ENCODE measurements around the gene SNAPC1. TPM values are rescaled to one million over a fixed set of nuclear protein-coding genes. Genes with fewer than 3 reads are reported as not detected.

Gene SNAPC1
- total and polyA plus RNA-seq, 11 donors = 5.9 to 9.0 (median 6.5) TPM

DNA sequence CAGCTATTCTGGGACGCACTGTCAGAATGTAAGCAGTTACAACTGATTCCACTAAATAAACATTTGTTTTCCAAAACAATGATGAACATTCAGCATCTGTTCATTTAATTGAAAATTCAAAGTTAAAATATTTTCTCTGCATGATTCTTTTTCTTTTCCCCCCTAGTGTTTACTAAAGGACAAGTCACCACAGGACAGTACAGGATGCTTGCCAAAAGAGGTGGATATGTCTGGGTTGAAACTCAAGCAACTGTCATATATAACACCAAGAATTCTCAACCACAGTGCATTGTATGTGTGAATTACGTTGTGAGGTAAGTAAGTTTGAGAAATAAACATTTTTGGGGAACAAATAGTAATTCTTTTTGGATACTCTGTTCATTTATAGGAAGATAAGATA lies 28.2 kb upstream of the SNAPC1 start:
- WGBS, 4 donors = 87 to 91% (median 88%) methylated on average over 2 of the region's 2 CpGs
- H3K36me3 ChIP-seq = peaks cover 2 to 100% (median 92%) of the 10 kb centered on the region in 9 donors

DNA sequence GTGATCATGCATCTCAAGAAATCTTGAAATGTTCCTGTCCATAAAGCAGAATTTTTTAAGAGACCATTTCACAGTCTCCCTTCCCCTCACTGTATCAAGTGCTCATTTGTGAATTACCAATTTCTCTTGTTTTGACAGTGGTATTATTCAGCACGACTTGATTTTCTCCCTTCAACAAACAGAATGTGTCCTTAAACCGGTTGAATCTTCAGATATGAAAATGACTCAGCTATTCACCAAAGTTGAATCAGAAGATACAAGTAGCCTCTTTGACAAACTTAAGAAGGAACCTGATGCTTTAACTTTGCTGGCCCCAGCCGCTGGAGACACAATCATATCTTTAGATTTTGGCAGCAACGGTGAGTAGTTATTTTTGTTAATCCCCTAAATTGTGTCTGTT lies 25.5 kb upstream of the SNAPC1 start:
- WGBS, 4 donors = 47 to 56% (median 53%) methylated on average over 4 of the region's 4 CpGs
- Histone ChIP-seq H3K4me1 (peaks cover 0 to 12% (median 1%) of the 10 kb centered on the region in 12 donors), H3K36me3 (peaks cover 2 to 99% (median 96%) of the 10 kb centered on the region in 9 donors), H3K27me3 (no peaks in the 10 kb centered on the region), H3K9me3 (no peaks in the 10 kb centered on the region), H3K27ac (peak overlapping the region in 4 of 12 donors; percentile 6 to 17 (median 8)), H3K4me3 (no peak overlapping the region)
- TF ChIP-seq POLR2A (IDR thresholded peaks at IDR 0.05) = no peak
- TF ChIP-seq, protein P1, sequence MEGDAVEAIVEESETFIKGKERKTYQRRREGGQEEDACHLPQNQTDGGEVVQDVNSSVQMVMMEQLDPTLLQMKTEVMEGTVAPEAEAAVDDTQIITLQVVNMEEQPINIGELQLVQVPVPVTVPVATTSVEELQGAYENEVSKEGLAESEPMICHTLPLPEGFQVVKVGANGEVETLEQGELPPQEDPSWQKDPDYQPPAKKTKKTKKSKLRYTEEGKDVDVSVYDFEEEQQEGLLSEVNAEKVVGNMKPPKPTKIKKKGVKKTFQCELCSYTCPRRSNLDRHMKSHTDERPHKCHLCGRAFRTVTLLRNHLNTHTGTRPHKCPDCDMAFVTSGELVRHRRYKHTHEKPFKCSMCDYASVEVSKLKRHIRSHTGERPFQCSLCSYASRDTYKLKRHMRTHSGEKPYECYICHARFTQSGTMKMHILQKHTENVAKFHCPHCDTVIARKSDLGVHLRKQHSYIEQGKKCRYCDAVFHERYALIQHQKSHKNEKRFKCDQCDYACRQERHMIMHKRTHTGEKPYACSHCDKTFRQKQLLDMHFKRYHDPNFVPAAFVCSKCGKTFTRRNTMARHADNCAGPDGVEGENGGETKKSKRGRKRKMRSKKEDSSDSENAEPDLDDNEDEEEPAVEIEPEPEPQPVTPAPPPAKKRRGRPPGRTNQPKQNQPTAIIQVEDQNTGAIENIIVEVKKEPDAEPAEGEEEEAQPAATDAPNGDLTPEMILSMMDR (IDR thresholded peaks at IDR 0.05) = no peak
- ATAC-seq = no peak
- intact Hi-C loops (cut with DNase I) = loop anchor here in 4 of 10 donors (10.0 kb wide), 2 partner anchors 98 to 442 kb away; no protein-coding TSS in a partner anchor
- no peak for DNase-seq

More for the DNA sequence above, 28.2 kb upstream of the SNAPC1 start:
- no peak for DNase-seq
- intact Hi-C loops (cut with DNase I) = loop anchor here in 7 of 10 donors (5.0 to 10.0 kb wide), 4 partner anchors 37 to 439 kb away; partner anchors contain the start of gene HIF1A (in 1 of the 7)
- Histone ChIP-seq H3K27me3 (no peaks in the 10 kb centered on the region), H3K4me1 (peaks cover 0 to 19% (median 8%) of the 10 kb centered on the region in 12 donors), H3K9me3 (no peaks in the 10 kb centered on the region), H3K4me3 (no peak overlapping the region), H3K27ac (no peak overlapping the region)
- no peak for ATAC-seq
- TF ChIP-seq, protein P1 (IDR thresholded peaks at IDR 0.05) = no peak
- no peak for TF ChIP-seq POLR2A (IDR thresholded peaks at IDR 0.05)

DNA sequence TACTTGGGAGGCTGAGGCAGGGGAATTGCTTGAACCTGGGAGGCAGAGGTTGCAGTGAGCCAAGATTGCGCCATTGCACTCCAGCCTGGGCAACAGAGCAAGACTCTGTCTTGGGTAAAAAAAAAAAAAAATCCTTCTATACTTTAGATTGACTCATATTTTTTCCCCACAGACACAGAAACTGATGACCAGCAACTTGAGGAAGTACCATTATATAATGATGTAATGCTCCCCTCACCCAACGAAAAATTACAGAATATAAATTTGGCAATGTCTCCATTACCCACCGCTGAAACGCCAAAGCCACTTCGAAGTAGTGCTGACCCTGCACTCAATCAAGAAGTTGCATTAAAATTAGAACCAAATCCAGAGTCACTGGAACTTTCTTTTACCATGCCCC lies 24.3 kb upstream of the SNAPC1 start:
- no peak for TF ChIP-seq POLR2A (IDR thresholded peaks at IDR 0.05)
- TF ChIP-seq, protein P1 (IDR thresholded peaks at IDR 0.05) = no peak
- DNase-seq (no peak), ATAC-seq (no peak)
- Histone ChIP-seq H3K27me3 (no peaks in the 10 kb centered on the region), H3K9me3 (no peaks in the 10 kb centered on the region), H3K36me3 (peaks cover 2 to 99% (median 96%) of the 10 kb centered on the region in 9 donors), H3K4me1 (peaks cover 0 to 13% (median 1%) of the 10 kb centered on the region in 12 donors), H3K27ac (no peak overlapping the region), H3K4me3 (no peak overlapping the region)
- intact Hi-C loops (cut with DNase I) = loop anchor here in 4 of 10 donors (10.0 kb wide), 2 partner anchors 97 to 443 kb away; no protein-coding TSS in a partner anchor
- 84 to 91% (median 89%) methylated on average over 5 of the region's 5 CpGs for WGBS, 4 donors

DNA sequence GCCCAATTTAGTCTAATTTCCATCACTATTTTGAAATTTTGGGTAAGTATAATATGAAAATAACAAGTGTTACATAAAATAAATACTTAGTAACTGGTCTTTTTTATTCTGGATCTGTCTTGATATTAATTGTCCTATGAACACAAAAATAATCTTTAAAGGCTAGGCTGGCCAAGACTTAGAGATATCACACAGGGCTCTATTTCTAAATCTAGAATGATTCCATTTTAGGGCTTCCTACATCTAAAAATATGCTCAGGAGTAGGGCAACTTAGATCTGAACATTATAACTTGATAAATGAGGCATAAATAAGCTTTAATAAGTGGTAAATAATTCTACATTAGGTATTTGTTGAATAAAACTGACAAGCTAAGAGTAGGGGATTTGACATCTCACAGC lies 23.1 kb upstream of the SNAPC1 start:
- intact Hi-C loops (cut with DNase I) = loop anchor here in 4 of 10 donors (10.0 kb wide), 2 partner anchors 96 to 444 kb away; no protein-coding TSS in a partner anchor
- no peak for ATAC-seq

More for the DNA sequence above, 23.1 kb upstream of the SNAPC1 start:
- TF ChIP-seq, protein P1 (IDR thresholded peaks at IDR 0.05) = no peak
- TF ChIP-seq POLR2A (IDR thresholded peaks at IDR 0.05) = no peak
- DNase-seq = no peak
- H3K4me1 ChIP-seq = peaks cover 0 to 13% (median 1%) of the 10 kb centered on the region in 12 donors
- peak overlapping the region in 7 of 12 donors; percentile 1 to 56 (median 6) for H3K27ac ChIP-seq
- H3K36me3 ChIP-seq = peaks cover 2 to 99% (median 96%) of the 10 kb centered on the region in 9 donors
- H3K9me3 ChIP-seq = no peaks in the 10 kb centered on the region
- H3K4me3 ChIP-seq = no peak overlapping the region
- H3K27me3 ChIP-seq = no peaks in the 10 kb centered on the region

Data from heart left ventricle (tissue), 16 donors.